Measurements from ENCODE around the gene VENTX.

VENTX gene

DNA sequence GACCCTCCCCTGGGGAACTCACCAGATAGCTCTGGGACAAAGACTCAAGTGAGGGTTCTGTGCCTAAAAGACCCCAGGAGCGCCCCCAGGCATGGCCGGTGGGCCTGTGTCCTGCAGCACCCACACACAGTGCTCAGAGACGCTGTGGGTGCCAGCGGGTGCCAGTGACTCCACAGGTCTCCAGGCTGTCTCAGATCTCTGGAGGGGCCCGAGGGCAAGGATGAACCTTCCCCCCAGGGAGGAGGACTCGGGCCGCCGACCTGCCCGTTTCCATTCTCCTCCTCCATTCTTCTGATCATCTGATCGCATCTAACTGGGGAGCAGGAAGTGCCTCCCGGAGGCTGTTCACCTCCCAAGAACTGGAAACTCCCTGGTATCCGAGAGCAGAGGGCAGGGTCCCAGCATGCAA, 38.0 kb downstream of the VENTX start:
- peak; percentile 33 for DNase-seq

DNA sequence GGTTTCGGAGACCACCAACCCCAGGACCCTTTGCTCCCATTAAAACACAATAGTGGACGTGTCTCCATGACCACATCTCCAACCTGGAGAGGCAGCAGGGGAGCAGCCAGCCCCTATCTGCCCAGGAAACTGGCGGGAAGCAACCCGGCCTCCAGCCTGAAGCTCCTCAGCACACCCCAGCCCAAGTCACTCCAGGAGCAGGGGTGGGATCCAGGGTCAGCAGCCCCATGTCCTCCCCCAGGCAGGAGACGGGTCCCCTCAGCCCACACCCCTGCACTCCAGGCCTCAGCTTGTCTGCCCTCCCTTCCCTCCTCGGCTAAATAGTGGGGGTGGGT, 38.4 kb downstream of the VENTX start:
- no peak for DNase-seq

DNA sequence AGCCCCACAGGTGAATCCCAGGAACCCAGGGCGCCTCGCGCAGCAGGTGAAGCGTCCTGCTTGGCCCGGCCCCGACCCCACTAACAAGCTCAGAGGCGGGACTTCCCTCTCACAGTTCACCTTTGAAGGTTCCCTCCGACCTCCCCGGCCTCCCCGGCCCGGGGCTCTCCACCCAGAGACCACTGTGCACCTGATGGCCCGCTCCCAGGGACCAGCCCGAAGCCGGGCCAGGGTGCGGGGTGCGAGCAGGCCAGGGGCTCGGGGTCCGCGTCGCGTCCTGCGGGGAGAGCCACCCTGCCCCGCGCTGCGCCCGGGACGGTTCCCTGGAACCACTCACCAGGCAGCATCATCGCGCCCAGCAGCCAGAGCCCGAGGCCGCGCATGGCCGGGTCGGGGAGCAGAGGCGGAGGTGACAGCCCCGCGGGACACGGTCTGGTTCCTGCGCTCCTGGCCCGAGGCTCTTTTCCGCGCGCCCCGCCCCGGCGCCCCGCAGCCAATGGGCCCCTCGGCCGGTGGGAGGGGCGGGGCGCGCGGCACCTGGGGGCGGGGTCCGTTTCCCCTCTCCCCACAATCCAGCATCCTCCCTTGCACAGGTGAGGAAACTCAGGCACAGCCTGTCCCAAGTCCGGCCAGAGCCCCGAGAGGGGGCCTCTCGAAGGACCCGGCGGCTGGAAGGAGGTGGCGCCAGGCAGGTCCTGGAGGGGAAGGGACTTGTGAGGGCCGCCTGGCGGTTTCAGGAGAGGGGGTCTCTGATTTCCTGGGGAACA, 39.0 kb downstream of the VENTX start, which contains the start of gene ADAM8:
Gene ADAM8, minus strand, starts transcription at position 434 of the 767 bp plus-strand sequence. Its CDS starts 51 bp downstream, at position 383.
- peak; percentile 14 for DNase-seq

- no peak for DNase-seq
These were observed 39.8 kb downstream of the VENTX start for GRCh38 chr10:133277277-133277992.

DNA sequence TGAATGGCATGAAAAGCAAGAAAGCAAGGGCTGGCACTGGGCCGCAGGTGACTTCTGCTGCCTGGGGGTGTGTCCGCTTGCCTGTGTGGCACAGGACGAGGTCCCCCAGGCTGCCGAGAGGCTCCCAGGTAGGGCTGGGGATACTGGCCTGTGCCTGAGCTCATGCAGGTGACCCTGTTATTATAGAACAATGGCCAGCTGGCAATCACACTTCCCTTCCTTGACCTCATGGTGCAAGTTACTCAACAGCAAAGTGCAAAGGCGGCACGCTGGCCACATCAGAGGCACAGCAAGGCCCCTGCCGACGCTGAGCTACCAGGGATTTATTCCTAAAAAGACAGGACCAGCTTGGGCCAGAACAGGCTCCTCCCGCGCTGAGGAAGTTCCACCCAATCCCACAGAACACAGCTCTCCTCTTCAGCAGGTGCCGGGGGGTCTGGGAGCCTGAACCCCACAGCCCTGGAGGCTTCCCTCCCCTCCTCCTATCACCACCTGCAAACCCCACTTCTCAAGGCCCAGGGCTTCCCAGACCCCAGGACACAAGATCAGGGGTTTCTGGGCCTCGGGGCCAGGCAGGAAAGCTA, 40.4 kb downstream of the VENTX start:
- no peak for DNase-seq

- no peak for DNase-seq
These were observed 41.1 kb downstream of the VENTX start for GRCh38 chr10:133278577-133279265.

DNA sequence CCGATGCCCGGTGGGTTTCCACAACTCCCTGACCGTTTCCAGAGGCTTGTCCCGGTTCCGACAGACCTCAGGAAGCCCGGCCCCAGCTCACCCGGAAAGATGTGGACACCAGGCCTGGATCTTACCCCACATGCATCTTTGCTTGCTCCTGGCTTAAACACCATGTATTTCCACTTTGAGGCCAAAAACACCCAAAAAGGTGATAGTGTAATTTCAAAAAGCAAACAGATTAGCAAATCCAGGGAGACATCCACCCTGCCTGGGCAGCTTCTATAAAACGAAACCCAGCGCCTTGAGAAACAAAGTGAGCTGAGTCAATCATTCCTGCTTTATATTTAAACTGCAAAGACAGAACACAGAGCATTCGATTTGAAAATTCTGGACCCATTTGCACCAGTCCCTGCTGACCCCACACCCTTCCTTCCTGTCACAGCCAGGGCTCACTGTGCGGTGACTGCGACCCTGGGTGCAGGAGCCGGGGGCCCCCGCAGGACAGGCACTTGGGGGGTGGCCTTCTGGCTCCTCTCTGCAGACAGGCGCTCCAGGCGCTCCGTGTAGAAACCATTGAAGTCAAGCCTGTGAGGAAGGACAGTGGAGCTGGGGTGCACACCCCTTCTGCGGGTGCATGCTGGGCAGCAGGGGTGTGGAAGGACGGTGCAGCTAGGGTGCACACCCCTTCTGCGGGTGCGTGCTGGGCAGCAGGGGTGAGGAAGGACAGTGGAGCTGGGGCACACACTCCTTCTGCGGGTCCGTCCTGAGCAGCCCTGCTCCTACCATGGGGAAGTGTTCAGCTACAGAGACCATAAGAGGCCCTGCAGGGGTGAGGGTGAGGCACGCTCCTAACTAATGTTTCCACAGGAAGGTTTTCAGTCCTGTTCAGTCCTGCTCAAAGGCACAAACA, 41.9 kb downstream of the VENTX start:
- no peak for DNase-seq

DNA sequence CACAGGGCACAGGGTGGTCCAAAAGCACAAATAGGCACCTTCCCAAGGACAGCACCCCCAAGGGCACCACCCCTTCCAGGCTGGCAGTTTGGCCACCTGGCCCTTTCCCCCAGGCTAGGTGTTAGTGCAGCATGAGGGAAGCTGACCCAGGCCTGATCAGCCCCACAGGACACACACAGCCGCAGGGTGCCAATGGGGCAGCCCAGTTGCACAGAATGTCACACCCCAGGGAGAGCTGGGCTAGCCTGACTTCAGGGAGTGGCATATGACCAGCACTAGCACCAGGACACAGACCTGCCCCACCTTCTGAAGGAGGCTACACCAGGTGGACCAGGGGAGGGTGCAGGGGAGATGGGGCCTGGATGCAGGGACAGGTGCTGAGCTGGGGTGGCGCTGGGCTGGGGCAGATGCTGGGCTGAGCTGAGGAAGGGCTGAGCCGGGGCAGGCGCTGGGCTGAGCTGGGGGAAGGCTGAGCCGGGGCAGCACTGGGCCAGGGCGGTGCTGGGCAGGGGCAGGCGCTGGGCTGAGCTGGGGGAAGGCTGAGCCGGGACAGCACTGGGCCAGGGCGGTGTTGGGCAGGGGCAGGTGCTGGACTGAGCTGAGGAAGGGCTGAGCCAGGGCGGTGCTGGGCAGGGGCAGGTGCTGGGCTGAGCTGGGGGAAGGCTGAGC, 42.9 kb downstream of the VENTX start:
- no peak for DNase-seq

DNA sequence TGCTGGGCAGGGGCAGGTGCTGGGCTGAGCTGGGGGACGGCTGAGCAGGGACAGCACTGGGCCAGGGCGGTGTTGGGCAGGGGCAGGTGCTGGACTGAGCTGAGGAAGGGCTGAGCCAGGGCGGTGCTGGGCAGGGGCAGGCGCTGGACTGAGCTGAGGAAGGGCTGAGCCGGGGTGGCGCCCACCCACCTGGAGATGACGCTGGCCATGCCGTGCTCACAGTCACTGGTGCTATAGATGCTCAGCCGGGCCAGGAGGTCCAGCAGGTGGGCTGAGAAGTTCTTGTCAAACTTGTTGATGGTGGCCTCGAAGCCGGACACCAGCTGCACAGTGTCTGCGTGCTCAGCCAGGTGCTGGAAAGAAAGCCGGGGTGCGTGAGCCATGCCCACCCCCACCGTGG, 43.4 kb downstream of the VENTX start:
- no peak for DNase-seq

DNA sequence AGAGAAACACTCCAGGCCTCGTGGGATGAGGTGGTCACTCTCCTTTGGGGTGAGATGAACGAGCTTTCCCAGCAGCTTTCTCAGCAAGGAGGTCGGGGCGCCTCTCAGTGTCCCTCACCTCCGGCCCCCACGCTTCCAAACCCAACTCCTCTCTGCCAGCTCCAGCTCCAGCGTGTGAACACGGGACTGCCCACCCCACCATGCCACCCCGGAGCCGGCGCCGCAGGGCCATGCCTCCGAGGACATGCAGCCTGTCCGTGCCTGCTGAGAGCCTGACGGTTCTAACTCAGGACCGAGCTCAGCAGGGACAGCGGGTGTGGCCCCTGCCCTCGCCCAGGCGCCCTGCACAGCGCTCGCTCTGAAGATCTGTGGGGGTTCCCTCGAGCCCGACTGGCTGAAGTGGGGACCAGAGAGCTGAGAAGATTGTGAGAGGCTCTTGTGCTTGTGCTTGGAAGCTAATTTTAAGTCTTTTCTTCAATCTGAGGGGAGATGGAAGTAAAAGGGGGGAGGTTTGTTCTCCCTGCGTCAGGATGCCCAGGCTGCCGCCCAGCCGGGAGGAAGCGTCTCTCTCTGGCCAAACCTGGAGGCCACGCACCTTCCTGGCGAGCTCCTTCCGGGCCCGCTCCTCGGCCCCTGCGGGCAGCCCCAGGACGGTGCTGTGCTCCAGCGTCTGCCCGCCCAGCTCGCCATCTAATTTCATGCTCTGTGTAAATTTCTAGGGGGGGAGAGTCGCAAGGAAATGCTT, 44.1 kb downstream of the VENTX start:
- DNase-seq = no peak

DNA sequence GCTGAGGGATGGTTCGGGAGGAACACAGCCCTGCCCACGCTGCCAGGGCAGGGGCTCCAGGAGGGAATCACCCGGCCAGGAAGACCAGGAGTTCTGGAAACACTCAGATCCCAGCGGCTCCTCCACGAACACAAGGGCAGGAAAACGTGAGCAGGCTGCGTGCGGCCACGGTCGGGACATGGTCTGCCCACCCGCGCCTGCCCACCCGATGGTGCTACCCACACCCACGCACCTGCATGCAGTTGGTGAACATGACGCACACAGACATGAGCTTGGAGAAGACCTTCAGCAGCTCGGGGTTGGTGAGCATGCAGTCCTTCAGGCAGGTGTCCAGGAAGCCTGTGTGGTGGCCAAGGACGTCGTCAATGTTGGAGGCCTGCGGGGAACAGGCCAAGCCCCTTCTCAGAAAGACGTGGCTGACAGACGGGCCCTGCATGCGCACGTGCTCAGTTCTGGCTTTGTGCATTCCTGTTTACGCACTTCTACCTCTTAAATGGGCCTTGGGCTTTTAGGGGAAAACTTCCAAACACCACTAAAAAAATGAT, 45.3 kb downstream of the VENTX start:
- no peak for DNase-seq

GRCh38 chr10:133283931-133284330, 46.3 kb downstream of the VENTX start:
- no peak for DNase-seq

DNA sequence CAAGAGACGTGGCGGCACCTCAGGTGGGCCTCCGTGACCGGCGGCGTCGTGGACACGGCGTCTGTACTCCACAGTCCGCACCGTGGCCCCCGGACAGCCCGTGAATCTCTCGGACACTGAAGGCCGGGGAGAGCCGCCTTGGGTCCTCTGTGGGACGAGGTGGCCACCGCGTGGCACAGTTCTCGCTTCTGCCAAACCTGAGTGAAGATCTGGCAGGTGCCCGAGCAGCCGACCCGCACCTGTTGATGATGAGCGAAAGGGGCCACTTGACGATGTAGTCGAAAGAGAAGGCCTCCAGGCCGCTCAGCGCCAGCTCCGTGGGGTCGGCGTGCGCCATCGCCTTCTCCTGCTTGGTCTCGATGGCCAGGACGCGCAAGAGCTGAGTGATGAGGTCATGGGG, 47.6 kb downstream of the VENTX start:
- no peak for DNase-seq

DNA sequence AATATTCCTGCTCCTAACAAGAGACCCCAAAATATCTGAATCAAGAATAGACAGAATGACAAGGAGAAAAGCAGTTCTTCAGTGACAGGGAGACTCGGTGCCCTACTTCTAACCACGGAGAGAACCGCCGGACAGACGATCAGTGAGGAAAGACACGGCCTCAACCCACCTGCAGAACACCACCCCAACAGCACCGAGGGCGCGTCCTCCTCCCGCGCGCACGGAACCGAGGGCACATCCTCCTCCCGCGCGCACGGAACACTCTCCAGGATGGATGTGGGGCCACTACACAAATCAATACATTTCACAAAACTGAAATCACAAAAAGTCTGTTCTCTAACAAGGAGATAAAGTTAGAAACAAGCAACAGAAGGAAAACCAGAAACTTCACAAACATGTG, 48.7 kb downstream of the VENTX start:
- DNase-seq = no peak

- no peak for DNase-seq
These were observed 50.3 kb downstream of the VENTX start for GRCh38 chr10:133287832-133288500.

GRCh38 chr10:133289761-133290160, 52.1 kb downstream of the VENTX start:
- no peak for DNase-seq
